Heart right ventricle (tissue), 16 donors: ENCODE data around the gene RBM6. TPM values are rescaled to one million over a fixed set of nuclear protein-coding genes. Genes with fewer than 3 reads are reported as not detected.

Experiments
- ATAC-seq, 8 donors: fragments of 200-7000 bp; cut with Tn5 transposase; one replicate each; pipeline ENCODE4 v1.9.1; 2020; ENCODE audit warnings: mild to moderate bottlenecking in 8 of 8, moderate library complexity in 8 of 8, moderate number of reproducible peaks in 1 of 8
- DNase-seq, 2 donors: peaks; one replicate each; pipeline ENCODE4 v3.0.0-alpha.2; 2020
- H3K27ac ChIP-seq, 10 donors: fragments of 200-600 bp; sonication (generic) in 2 of 10; one replicate each; pipeline versions ENCODE4 v1.5.0 to v1.8.0; 2020 to 2022; ENCODE audit warnings: mild to moderate bottlenecking in 3 of 10
- H3K27me3 ChIP-seq, 7 donors: fragments of 200-600 bp; one replicate each; pipeline ENCODE4 v1.8.0; 2021 to 2022; ENCODE audit warnings: mild to moderate bottlenecking in 2 of 7
- H3K36me3 ChIP-seq, 9 donors: fragments of 200-600 bp; sonication (generic) in 1 of 9; one replicate each; pipeline versions ENCODE4 v1.5.0 to v1.8.0; 2020 to 2022; ENCODE audit warnings: mild to moderate bottlenecking in 2 of 9
- H3K4me1 ChIP-seq, 9 donors: fragments of 200-600 bp; sonication (generic) in 1 of 9; one replicate each; pipeline versions ENCODE4 v1.5.0 to v1.8.0; 2020 to 2022; ENCODE audit warnings: mild to moderate bottlenecking in 4 of 9
- H3K4me3 ChIP-seq, 10 donors: fragments of 200-600 bp; sonication (generic) in 2 of 10; one replicate each; pipeline versions ENCODE4 v1.5.0 to v1.8.0; 2020 to 2022; ENCODE audit warnings: mild to moderate bottlenecking in 7 of 10, moderate library complexity in 2 of 10
- H3K9me3 ChIP-seq, 11 donors: fragments of 200-600 bp in 10 of 11; sonication (generic) in 2 of 11; one replicate each; pipeline versions ENCODE4 v1.5.0 to v1.8.0; 2013 to 2022; ENCODE audit warnings: mild to moderate bottlenecking in 2 of 11, control low read depth in 1 of 11, moderate library complexity in 1 of 11
- CTCF ChIP-seq, 9 donors: fragments of 200-600 bp; sonication (generic) in 2 of 9; IDR thresholded peaks; one replicate each; pipeline versions ENCODE4 v1.5.0 to v1.8.0; 2021 to 2022; ENCODE audit warnings: antibody characterized with exemption in 9 of 9, mild to moderate bottlenecking in 5 of 9, moderate library complexity in 1 of 9
- WGBS, 2 donors: extraction: QIAGEN DNeasy Blood & Tissue Kit; methylation state at CpG; one replicate each; pipeline ENCODE4 v1.1.7; 2013; ENCODE audit warnings: inconsistent platforms in 1 of 2; 5-methylcytosine and 5-hydroxymethylcytosine counted together
- intact Hi-C, 10 donors: fragments of 100-400 bp; cut with DNase I; formaldehyde crosslinking; loops; one replicate each; pipeline versions ENCODE4 v1.11.1 to v1.14.2; 2022
- polyA plus RNA-seq, 2 donors: library from polyadenylated mRNA; stranded (reverse); fragments of 200-250 nt; gene quantifications; one replicate each; pipeline ENCODE4 v1.2.3, GENCODE V29; 2013
- total RNA-seq, 10 donors: library from RNA; stranded (reverse); fragmentation: NEBNext Ultra II Directional in 3 of 10; extraction: Animal tissue kit (Norgen Biotek cat#: 25700) in 3 of 10; gene quantifications; one replicate each; pipeline versions ENCODE4 v1.2.1 to v1.2.4, GENCODE V29; 2021 to 2023
- donor health status: Arrhythmogenic right ventricular cardiomyopathy.
- donor health status: ischemic (EF 13 %, LVEDD 7.1; RV severe dilation, severe dysfunction).
- donor health status: healthy with polysubstance abuse.
- donor health status: DM: no; HTN: yes; CAD: no.
- donor health status: DM: no; HTN: no; CAD: no.
- donor health status: ischemic (EF 25% LVEDD 6.9; RV normal size, moderate dysfunction).
- donor health status: ischemic (EF 25% LVEDD 5.7; RV mildly dilated, moderate dysfunction).
- donor health status: healthy.
- donor health status: DM: yes; HTN: yes; CAD: no.
- donor health status: Ischemic cardiomyopathy.
- donor health status: ischemic (EF 35%, LVEDD 5.7; RV mildly dilated, moderate dysfunction).
- donor health status: nonischemic (EF 11% LVEDD 7.7; RV severe dilation, severe dysfunction).
- donor health status: DM: yes; HTN: yes; CAD: no.
- donor health status: PGD.
- donor health status: ischemic (EF 29% LVEDD 5.4; RV normal size, mild dysfunction).
- donor health status: nonischemic (EF 23%, LVEDD 6.1; RV moderate dilation, normal function).

RBM6 gene
- total and polyA plus RNA-seq, 12 donors = 26.0 to 208 (median 37.6) TPM

DNA sequence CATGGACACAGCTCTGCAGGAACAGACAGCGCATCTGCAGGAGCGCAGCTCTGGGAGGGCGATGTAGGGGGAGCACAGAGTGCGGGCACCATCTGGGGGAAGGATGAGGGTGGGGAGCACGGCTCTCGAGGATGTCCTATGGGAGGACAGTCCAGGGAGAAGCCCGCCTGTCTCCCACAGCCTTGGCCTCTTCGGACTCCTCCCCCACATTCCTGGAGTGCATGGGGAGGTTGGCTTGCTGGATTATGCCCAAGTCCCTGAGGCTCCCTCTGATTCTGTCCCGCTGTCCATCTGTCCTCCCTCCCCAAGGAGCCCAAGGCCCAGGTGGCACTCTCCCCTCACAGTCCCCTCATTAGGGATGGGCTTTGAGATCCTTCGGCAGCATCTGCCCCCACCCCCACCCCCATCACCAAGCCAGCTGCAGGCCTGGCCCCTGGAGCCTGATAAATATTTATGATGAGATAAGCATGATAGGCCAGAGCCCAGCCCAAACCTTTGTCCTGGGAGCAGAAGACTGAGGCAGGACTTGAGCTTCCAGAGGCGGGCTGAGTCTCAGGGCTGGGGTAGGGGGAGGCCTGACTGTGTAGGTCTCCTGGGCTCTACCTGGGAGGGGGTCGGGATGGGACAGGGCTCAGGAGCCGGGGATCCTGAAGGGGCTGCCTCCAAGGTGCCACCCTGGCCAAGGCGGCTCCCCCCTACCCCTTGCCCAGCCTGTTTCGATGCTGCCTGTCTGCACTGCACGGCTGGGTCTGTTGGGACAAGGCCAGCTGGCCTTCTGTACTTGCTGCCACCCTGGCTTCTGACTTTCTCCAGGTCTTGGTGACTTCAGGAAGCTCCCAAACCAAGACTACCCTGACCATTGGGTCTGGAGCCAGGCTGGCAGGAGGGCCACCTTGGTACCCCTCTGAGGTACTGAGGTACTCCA lies 186.6 kb downstream of the RBM6 start:
- Histone ChIP-seq H3K4me1 (peaks cover 2 to 28% (median 9%) of the 10 kb centered on the region in 9 donors), H3K4me3 (no peak overlapping the region), H3K27me3 (no peaks in the 10 kb centered on the region), H3K9me3 (no peaks in the 10 kb centered on the region), H3K27ac (no peak overlapping the region), H3K36me3 (peaks cover 0 to 9% (median 0%) of the 10 kb centered on the region in 9 donors)
- WGBS, 2 donors = 57 to 58% methylated on average over 15 to 16 of the region's 16 CpGs
- intact Hi-C loops = loop anchor here in 1 of 10 donors (10.0 kb wide), 1 partner anchor 148 kb away; the partner anchor contains the start of gene LSMEM2
- ATAC-seq = no peak
- DNase-seq = no peak
- no peak for TF ChIP-seq CTCF (IDR thresholded peaks at IDR 0.05)

Other genes starting within 250 kb of the RBM6 start
- under 1 TPM in 2 of 10 donors, not detected in 8; 0.09 to 0.15 TPM for gene AMIGO3, start 220.5 kb upstream of the RBM6 start, total RNA-seq
- 1 to 10 TPM; 1.8 to 2.1 TPM for gene AMIGO3, start 220.5 kb upstream of the RBM6 start, polyA plus RNA-seq
- 10 to 100 TPM in 8 of 10 donors, 1 to 10 TPM in 2; 9.6 to 30.4 (median 12.9) TPM for gene GMPPB, start 216.2 kb upstream of the RBM6 start, total RNA-seq
- gene GMPPB, start 216.2 kb upstream of the RBM6 start, polyA plus RNA-seq = 10 to 100 TPM in 1 of 2 donors, 1 to 10 TPM in 1; 8.7 to 48.8 TPM
- gene IP6K1, start 153.6 kb upstream of the RBM6 start, total RNA-seq = 10 to 100 TPM; 13.7 to 24.4 (median 16.6) TPM
- gene IP6K1, start 153.6 kb upstream of the RBM6 start, polyA plus RNA-seq = 10 to 100 TPM in 1 of 2 donors, 1 to 10 TPM in 1; 9.0 to 12.3 TPM
- gene CDHR4, start 140.3 kb upstream of the RBM6 start, total RNA-seq = not detected
- gene CDHR4, start 140.3 kb upstream of the RBM6 start, polyA plus RNA-seq = under 1 TPM; 0.01 to 0.80 TPM
- 1 to 10 TPM; 1.8 to 5.7 (median 2.5) TPM for gene INKA1, start 136.9 kb upstream of the RBM6 start, total RNA-seq
- gene INKA1, start 136.9 kb upstream of the RBM6 start, polyA plus RNA-seq = 1 to 10 TPM; 4.2 to 8.6 TPM
- 10 to 100 TPM; 13.1 to 47.0 (median 22.0) TPM for gene UBA7, start 126.2 kb upstream of the RBM6 start, total RNA-seq
- 10 to 100 TPM; 12.0 to 57.6 TPM for gene UBA7, start 126.2 kb upstream of the RBM6 start, polyA plus RNA-seq
- 1 to 10 TPM in 7 of 10 donors, under 1 TPM in 3; 0.20 to 2.4 (median 1.4) TPM for gene TRAIP, start 83.6 kb upstream of the RBM6 start, total RNA-seq
- gene TRAIP, start 83.6 kb upstream of the RBM6 start, polyA plus RNA-seq = 1 to 10 TPM in 1 of 2 donors, under 1 TPM in 1; 0.96 to 1.6 TPM
- gene CAMKV, start 70.2 kb upstream of the RBM6 start, total RNA-seq = not detected
- not detected for gene CAMKV, start 70.2 kb upstream of the RBM6 start, polyA plus RNA-seq
- 1 to 10 TPM in 8 of 10 donors, under 1 TPM in 2; 0.53 to 4.4 (median 1.6) TPM for gene MST1R, start 36.3 kb upstream of the RBM6 start, total RNA-seq
- gene MST1R, start 36.3 kb upstream of the RBM6 start, polyA plus RNA-seq = 1 to 10 TPM; 1.7 to 7.1 TPM
- gene MON1A, start 10.3 kb upstream of the RBM6 start, total RNA-seq = 1 to 10 TPM; 5.3 to 8.2 (median 6.7) TPM
- 10 to 100 TPM in 1 of 2 donors, 1 to 10 TPM in 1; 6.5 to 10.6 TPM for gene MON1A, start 10.3 kb upstream of the RBM6 start, polyA plus RNA-seq
- gene RBM5, start 148.8 kb downstream of the RBM6 start, total RNA-seq = 10 to 100 TPM; 46.9 to 67.0 (median 56.8) TPM
- gene RBM5, start 148.8 kb downstream of the RBM6 start, polyA plus RNA-seq = 10 to 100 TPM; 30.2 to 86.3 TPM
- 10 to 100 TPM in 5 of 10 donors, 1 to 10 TPM in 5; 5.1 to 37.2 (median 10.2) TPM for gene SEMA3F, start 215.2 kb downstream of the RBM6 start, total RNA-seq
- 10 to 100 TPM; 15.1 to 21.3 TPM for gene SEMA3F, start 215.2 kb downstream of the RBM6 start, polyA plus RNA-seq